GM18873 (cell line): Measurements from ENCODE around the gene CAPN3.
"Not testable (repeated sequence)": the region's sequence is repeated elsewhere in the genome, so short reads cannot be mapped to it uniquely, and the experiment has no call there.

Source experiments
- ATAC-seq: cut with Tn5 transposase; IDR thresholded peaks from one replicate; pipeline ENCODE4 v1.9.1; 2021; ENCODE audit warnings: mild to moderate bottlenecking, moderate library complexity, moderate number of reproducible peaks; ENCODE audit not compliant: unreplicated experiment, low FRiP score

The CAPN3 gene

GRCh38 chr15:42359249-42359648 lies at the start of gene CAPN3:
TSS of gene CAPN3 (plus strand) at chr15:42359501. CDS start at chr15:42359806, 305 bp downstream.
- no peak for ATAC-seq

- ATAC-seq: no peak
These were observed 45.8 kb upstream of the CAPN3 start for GRCh38 chr15:42313463-42313862.

- no peak for ATAC-seq
These were observed 44.5 kb upstream of the CAPN3 start for GRCh38 chr15:42314818-42315217.

GRCh38 chr15:42315521-42315920 lies 43.8 kb upstream of the CAPN3 start:
- ATAC-seq: no peak

- ATAC-seq: not testable (repeated sequence)
These were observed 43.0 kb upstream of the CAPN3 start for GRCh38 chr15:42316282-42316805.

- ATAC-seq: no peak
These were observed 40.1 kb upstream of the CAPN3 start for GRCh38 chr15:42319206-42319605.

GRCh38 chr15:42324308-42324707 lies 35.0 kb upstream of the CAPN3 start:
- no peak for ATAC-seq

GRCh38 chr15:42329161-42329560 lies 30.1 kb upstream of the CAPN3 start:
- no peak for ATAC-seq

GRCh38 chr15:42329992-42330391 lies 29.3 kb upstream of the CAPN3 start:
- no peak for ATAC-seq

- ATAC-seq: no peak
These were observed 28.1 kb upstream of the CAPN3 start for GRCh38 chr15:42331235-42331634.

GRCh38 chr15:42332331-42332730 lies 27.0 kb upstream of the CAPN3 start:
- ATAC-seq: no peak

GRCh38 chr15:42335074-42335473 lies 24.2 kb upstream of the CAPN3 start:
- no peak for ATAC-seq

- ATAC-seq: not testable (repeated sequence)
These were observed 22.7 kb upstream of the CAPN3 start for GRCh38 chr15:42336650-42337049.

GRCh38 chr15:42337104-42337503 lies 22.2 kb upstream of the CAPN3 start:
- not testable (repeated sequence) for ATAC-seq

- no peak for ATAC-seq
These were observed 20.8 kb upstream of the CAPN3 start for GRCh38 chr15:42338500-42338899.

- no peak for ATAC-seq
These were observed 15.6 kb upstream of the CAPN3 start for GRCh38 chr15:42343596-42344232.

GRCh38 chr15:42344763-42345162 lies 14.5 kb upstream of the CAPN3 start:
- ATAC-seq: no peak

GRCh38 chr15:42345504-42345903 lies 13.8 kb upstream of the CAPN3 start:
- no peak for ATAC-seq

- ATAC-seq: no peak
These were observed 11.2 kb upstream of the CAPN3 start for GRCh38 chr15:42348083-42348482.

- ATAC-seq: no peak
These were observed 10.1 kb upstream of the CAPN3 start for GRCh38 chr15:42349186-42349585.

- ATAC-seq: no peak
These were observed 6.9 kb upstream of the CAPN3 start for GRCh38 chr15:42352401-42352800.

GRCh38 chr15:42353061-42353460 lies 6.2 kb upstream of the CAPN3 start:
- ATAC-seq: no peak
